HUDEP-2 (cell line): ENCODE measurements around the gene DDX49.

ENCODE experiments used
- DNase-seq, 76 experiments: peaks; one replicate each; lab custom pipeline; 2025; ENCODE audit not compliant: unreplicated experiment in 76 of 76; lab: John Stamatoyannopoulos, UW

DDX49 gene

DNA sequence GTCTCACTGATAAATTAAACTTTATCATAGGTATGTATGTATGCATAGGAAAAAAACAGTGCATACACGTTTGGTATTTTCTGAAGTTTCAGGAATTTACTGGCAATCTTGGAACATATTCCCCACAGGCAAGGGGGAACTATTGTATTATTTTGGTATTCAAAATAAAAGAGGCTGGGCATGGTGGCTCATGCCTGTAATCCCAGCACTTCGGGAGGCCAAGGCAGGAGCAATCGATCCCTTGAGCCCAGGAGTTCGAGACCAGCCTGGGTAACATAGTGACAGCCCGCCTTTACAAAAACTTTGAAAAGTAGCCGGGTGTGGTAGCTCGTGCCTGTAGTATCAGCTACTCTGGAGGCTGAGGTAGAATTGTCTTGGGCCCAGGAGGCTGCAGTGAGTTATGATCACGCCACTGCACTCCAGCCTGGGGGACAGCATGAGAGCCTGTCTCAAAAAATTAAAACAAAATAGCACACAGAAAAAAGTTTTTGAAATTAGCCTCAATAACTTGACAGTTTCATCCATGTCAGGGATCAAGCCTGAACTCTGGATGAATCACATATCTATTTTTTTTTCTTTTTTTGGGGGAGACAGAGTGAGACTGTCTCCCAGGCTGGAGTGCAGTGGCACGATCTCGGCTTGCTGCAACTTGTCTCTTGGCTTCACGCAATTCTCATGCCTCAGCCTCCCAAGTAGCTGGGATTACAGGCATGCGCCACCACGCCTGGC, 50.6 kb downstream of the DDX49 start:
- peak in 20 of 76 experiments; percentile 7 to 61 (median 20) for DNase-seq

DNA sequence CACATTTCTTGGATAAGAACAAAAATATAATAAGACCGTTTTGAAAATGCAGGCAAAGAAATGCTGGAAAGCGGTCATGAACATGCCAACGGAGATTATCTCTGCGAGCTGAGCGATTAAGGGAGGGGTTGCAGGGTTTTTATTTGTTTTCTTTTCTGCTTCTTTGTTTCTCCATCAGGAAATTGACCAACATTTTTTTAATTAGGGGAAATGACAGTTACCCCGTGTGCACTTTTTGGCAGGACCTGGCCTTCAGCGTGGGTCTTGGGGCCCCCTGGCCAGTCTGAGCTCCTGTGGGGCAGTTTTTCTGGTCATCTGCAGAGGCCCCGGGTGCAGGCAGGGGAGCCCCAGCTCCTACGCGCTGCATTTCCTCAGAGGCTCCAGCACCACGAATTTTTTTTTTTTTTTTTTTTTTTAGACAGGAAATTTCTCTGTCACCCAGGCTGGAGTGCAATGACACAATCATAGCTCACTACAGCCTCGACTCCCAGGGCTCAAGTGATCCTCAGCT, 52.8 kb downstream of the DDX49 start:
- DNase-seq: no peak

GRCh38 chr19:18972851-18973250, 53.3 kb downstream of the DDX49 start:
- no peak for DNase-seq

DNA sequence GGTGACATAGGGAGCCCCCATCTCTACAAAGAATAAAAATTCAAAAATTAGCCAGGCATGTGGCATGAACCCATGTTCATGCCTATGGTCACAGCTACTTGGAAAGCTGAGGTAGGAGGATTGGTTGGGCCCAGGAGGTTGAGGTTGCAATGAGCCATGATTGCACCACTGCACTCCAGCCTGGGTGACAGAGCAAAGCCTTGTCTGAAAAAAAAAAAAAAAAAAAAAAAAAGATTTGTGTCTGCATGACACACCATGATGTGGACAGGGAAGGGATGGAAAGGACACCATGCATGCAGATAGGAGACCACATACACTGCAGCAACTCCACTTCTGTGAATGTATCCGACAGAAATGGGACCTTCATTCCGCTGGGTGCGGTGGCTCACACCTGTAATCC, 55.5 kb downstream of the DDX49 start:
- no peak for DNase-seq

DNA sequence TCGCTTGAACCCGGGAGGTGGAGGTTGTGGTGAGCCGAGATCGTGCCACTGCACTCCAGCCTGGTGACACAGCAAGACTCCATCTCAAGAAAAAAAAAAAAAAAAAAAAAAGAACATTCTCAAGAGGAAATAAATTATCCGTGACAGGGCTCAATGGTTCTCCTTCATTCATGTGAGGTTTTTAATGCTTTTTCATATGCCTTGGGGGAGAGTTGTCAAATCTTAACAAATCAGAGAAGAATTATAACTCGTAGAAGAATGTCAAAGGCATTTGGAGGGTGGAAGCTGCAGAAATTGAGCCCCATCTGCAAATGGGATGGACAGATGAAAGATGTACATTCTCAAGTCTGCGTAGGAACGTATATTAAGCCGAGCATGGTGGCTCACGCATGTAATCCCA, 56.4 kb downstream of the DDX49 start:
- no peak for DNase-seq
